GM19193 (cell line): ENCODE results near the gene BRSK2.

ENCODE experiments used
- POLR2A ChIP-seq: IDR thresholded peaks from 4 replicates; pipeline ENCODE4 v1.6.1; 2011; ENCODE audit not compliant: insufficient read depth, insufficient read length; ENCODE audit errors: extremely low read depth

Gene BRSK2

GRCh38 chr11:1453611-1454034 is 63.9 kb downstream of the BRSK2 start:
- no peak for TF ChIP-seq POLR2A

- no peak for TF ChIP-seq POLR2A
These were observed 64.8 kb downstream of the BRSK2 start for GRCh38 chr11:1454576-1454975.

GRCh38 chr11:1455032-1455762 is 65.5 kb downstream of the BRSK2 start:
- TF ChIP-seq POLR2A: no peak

GRCh38 chr11:1455763-1456060 is 66.0 kb downstream of the BRSK2 start:
- no peak for TF ChIP-seq POLR2A

- TF ChIP-seq POLR2A: no peak
These were observed 66.4 kb downstream of the BRSK2 start for GRCh38 chr11:1456176-1456575.

GRCh38 chr11:1456596-1457325 is 67.0 kb downstream of the BRSK2 start:
- no peak for TF ChIP-seq POLR2A

GRCh38 chr11:1457326-1457680 is 67.6 kb downstream of the BRSK2 start:
- no peak for TF ChIP-seq POLR2A

GRCh38 chr11:1457856-1458255 is 68.1 kb downstream of the BRSK2 start:
- no peak for TF ChIP-seq POLR2A

DNA sequence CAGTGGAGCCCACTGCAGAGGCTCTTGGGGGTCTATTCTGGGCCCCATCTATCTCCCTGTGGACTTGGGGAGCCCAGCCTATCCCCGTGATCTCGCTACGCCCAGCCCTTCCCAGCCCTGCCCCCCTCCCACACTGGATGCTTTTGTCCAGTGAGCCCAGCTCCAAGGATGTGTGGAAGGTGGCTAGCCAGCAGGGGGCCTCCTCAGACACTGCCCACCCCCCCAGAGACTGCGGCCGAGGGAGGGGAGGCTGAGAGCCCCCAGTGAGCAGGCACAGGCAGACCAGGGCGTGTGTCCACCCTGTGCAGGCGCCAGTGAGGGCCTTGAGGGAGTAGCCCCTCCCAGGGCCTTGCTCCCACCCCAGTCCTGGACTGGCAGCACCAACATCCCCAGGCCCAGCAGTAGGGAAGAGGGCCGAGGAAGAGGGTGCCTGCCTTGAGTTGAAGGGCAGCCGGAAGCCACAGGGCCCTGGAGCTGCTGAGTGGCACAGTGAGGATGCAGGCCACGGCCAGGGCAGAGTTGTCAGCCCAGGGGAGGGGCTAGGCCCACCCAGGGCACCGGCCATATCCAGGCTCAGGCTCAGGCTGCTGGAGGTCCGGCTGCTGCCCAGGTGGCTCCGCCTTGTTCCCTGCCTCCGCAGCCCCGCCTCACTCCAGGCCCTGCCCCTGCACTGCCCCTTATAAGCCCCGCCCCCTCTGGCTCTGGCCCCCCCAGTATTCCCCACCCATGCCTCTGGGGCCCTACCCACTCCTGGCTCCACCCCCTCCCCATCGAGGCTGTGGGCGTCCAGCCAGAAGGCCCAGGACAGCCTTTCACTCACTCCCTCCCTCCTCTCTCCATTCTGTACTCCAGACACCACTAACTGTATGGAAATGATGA is 68.8 kb downstream of the BRSK2 start:
- TF ChIP-seq POLR2A: no peak

- no peak for TF ChIP-seq POLR2A
These were observed 69.5 kb downstream of the BRSK2 start for GRCh38 chr11:1459219-1459575.

GRCh38 chr11:1459764-1460395 is 70.1 kb downstream of the BRSK2 start:
- no peak for TF ChIP-seq POLR2A

DNA sequence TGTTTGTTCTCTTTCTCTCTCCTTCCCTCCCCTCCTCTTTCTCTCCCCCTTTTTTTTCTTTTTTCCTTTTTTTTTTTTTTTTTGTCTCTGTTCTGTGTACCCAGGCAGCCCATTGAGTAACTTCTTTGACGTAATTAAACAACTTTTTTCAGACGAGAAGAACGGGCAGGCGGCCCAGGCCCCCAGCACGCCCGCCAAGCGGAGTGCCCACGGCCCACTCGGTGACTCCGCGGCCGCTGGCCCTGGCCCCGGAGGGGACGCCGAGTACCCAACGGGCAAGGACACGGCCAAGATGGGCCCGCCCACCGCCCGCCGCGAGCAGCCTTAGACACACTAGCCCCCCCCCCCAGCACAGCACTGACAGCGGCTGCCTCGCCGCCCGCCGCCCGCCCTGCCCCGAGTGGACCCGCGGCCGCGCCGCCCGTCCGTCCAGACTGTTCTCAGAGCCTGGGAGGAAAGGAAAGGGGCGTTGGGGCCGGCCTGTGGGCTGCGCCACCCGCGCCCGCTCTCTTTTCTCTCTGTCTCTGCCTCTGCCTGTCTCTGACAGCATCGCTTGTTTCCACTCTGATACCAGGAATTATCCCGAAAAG is 70.8 kb downstream of the BRSK2 start:
- TF ChIP-seq POLR2A: no peak

DNA sequence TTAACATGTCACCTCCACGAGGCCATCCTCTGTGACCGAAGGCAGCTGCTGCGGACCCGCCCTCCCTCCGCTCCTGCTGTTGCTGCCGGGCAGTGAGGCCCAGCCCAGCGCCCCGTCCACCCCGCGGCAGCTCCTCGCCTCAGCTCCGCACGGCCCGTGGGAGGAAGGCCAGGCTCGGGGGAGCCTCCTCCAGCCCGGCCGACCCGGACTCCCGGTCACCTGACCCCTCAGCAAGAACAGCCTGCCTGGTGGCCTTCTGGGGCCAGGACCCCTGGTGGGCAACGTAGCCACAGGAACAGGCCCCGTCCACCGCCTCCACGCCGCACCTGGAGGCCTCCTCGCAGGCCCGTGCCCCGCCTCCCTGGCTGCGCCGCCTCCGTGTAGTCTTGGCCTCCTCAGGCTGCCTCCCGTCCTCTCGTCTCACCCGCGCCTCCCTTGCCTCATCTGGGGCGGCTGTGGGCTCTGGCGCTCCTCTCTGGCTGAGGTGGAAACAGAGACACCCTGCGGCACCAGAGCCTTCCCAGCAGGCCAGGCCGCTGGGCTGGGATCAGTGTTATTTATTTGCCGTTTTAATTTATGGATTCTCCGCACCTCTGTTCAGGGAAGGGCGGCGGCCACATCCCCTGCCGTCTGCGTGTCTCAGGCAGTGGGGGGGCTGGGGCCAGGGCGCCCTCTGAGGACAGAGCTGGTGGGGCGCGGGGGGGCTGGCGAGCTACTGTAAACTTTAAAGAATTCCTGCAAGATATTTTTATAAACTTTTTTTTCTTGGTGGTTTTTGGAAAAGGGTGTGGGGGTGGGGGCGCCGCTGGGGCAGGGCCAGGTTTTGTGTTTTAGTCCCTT is 71.5 kb downstream of the BRSK2 start:
- no peak for TF ChIP-seq POLR2A

- TF ChIP-seq POLR2A: no peak
These were observed 72.3 kb downstream of the BRSK2 start for GRCh38 chr11:1461826-1462697.

DNA sequence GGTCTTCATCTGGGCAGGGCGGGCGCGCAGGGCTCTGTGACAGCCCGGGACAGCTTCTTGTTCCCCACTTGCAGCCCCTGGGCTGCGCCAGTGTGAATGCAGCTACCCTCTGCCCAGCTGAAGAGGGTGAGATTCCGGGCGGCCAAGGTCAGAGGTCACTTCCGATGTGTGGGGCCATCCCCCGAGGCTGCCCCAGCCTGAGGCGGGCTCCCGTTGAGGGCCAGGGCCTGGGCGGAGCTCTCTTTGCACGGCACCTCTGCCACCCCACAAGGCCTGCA is 72.9 kb downstream of the BRSK2 start:
- no peak for TF ChIP-seq POLR2A
